HAP-1 (cell line): ENCODE results near the gene RASA2.

ENCODE experiments used
- DNase-seq, 2 experiments: peaks; one replicate each; pipeline ENCODE4 v3.0.0-alpha.2; 2016 to 2020; ENCODE audit warnings: low spot score in 2 of 2
- H3K27me3 ChIP-seq: fragments of 250-450 bp; sonication (Bioruptor Pico); 2 replicates; pipeline ENCODE4 v1.5.1; 2020; ENCODE audit warnings: low read depth, mild to moderate bottlenecking, moderate library complexity
- H3K36me3 ChIP-seq: fragments of 250-450 bp; sonication (Bioruptor Pico); replicated peaks from 2 replicates; pipeline ENCODE4 v1.5.1; 2020; ENCODE audit warnings: mild to moderate bottlenecking
- H3K4me1 ChIP-seq: fragments of 250-450 bp; sonication (Bioruptor Pico); 2 replicates; pipeline ENCODE4 v1.5.1; 2020; ENCODE audit warnings: mild to moderate bottlenecking
- H3K4me3 ChIP-seq: fragments of 250-450 bp; sonication (Bioruptor Pico); 2 replicates; pipeline ENCODE4 v1.5.1; 2020; ENCODE audit warnings: mild to moderate bottlenecking, moderate library complexity
- H3K9me3 ChIP-seq: fragments of 250-450 bp; sonication (Bioruptor Pico); 2 replicates; pipeline ENCODE4 v1.5.1; 2020; ENCODE audit warnings: mild to moderate bottlenecking, moderate library complexity
- in situ Hi-C: fragments of 300-500 bp; cut with MboI; formaldehyde crosslinking; loops from 3 replicates; pipeline ENCODE4 v1.14.3; 2020; ENCODE audit warnings: low sequenced_read_pairs, inconsistent platforms, mixed read lengths

The RASA2 gene

DNA sequence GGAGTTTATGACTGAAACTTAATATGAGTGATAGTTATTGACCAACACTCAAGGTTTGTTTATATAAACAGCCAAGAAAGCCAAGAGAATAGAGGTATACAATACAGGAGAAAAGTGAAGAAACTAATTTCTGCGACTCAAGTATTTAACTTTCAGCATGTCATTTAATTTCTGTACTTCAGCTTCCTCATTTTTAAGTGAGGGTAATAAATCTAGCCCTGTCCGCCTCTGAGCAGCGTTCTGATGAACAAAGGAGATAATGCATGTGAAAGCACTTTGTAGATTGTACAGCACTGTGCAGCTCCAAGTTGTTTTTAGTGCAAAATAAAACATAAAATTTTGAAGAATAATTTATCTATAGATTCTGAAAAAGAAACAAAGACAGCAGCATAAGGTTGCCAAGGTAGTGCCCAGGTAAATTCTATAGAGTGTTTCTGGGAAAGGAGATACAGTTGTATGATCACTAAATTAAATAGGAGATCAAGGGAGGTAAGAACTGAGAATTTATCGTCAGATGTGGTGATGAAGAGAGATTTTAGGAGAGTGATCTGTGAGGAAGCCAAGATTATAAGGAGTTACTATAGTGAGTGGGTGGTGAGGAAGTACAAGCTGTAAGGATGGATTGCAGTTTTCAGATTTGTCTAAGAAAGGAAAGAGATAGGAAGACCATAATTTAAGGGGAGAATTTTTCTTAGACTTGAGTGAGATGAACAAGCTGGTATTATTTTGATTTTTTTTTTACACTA is 71.3 kb downstream of the RASA2 start:
- in situ Hi-C loops: loop anchor here (5.0 to 25.0 kb wide), 2 partner anchors 96 to 246 kb away; no protein-coding TSS in a partner anchor
- no peaks in the 10 kb centered on the region for H3K9me3 ChIP-seq
- H3K27me3 ChIP-seq: no peaks in the 10 kb centered on the region
- peaks cover 8% of the 10 kb centered on the region for H3K36me3 ChIP-seq
- no peak for DNase-seq
- peaks cover 11% of the 10 kb centered on the region for H3K4me1 ChIP-seq
- H3K4me3 ChIP-seq: no peak overlapping the region

DNA sequence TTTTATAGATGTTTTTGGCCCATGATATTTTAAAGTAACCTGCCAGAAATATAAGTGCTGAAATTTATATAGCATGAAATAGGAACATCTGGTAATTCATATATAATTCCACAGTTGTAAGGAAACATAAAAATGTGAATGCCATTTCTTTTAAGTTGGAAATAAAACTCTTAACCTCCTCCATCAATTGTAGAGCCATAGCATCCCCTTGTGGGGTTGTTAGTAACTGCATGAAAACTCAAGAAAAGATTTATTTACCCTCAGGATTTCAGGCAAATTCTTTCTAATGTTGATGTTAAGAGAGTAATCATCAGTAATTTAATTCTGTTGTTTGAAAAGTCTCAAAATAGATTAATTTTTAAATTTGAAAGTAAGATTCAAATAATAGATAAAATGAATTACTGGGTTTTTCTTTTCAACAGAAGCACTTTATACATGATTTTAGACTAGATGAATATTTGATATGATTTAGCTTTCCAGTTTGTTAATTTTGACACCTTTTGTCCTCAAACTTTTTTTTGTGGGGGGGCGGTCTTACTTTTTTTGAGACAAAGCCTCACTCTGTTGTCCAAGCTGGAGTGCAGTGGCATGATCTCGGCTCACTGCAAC is 74.7 kb downstream of the RASA2 start:
- in situ Hi-C loops: loop anchor here (25.0 kb wide), 1 partner anchor 249 kb away; no protein-coding TSS in a partner anchor
- peaks cover 8% of the 10 kb centered on the region for H3K36me3 ChIP-seq
- H3K9me3 ChIP-seq: no peaks in the 10 kb centered on the region
- H3K27me3 ChIP-seq: no peaks in the 10 kb centered on the region
- no peak overlapping the region for H3K4me3 ChIP-seq
- peak; percentile 63 for DNase-seq
- H3K4me1 ChIP-seq: peaks cover 11% of the 10 kb centered on the region

DNA sequence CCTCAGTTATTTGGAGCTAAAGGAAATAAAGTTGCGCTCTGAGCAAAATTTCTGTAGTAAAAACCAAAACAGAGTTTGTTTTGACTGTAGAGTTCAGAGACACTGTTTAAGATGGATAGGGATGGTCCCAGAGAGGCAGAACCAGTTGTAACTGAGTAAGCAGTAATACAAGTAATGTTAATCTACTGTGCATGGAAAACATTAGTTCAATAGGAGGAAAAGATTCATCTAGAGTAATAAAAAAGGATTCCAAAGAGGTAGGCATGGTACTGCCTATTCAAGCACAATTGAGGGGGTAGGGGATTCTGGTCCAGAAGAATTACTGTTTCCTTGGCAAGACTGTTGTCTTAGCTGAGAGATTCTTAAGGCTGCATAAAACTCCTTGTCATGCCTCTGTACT is 77.4 kb downstream of the RASA2 start:
- no peak for DNase-seq
- Histone ChIP-seq H3K9me3 (no peaks in the 10 kb centered on the region), H3K4me3 (no peak overlapping the region), H3K36me3 (peaks cover 8% of the 10 kb centered on the region), H3K27me3 (no peaks in the 10 kb centered on the region), H3K4me1 (no peaks in the 10 kb centered on the region)
- in situ Hi-C loops: loop anchor here (25.0 kb wide), 1 partner anchor 252 kb away; no protein-coding TSS in a partner anchor

DNA sequence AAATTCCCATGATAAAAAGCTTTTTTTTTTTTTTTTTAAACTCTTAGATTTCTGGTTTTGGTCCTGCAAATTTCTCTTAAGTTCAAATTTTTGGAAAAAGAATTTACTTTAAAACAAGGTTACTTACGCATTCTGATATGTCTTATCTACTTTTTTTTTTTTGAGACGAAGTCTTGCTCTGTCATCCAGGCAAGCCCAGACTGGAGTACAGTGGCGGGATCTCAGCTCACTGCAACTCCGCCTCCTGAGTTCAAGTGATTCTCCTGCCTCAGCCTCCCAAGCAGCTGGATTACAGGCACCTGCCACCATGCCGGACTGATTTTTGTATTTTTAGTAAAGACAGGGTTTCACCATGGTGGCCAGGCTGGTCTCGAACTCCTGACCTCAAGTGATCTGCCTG is 83.2 kb downstream of the RASA2 start:
- in situ Hi-C loops: loop anchor here (25.0 kb wide), 1 partner anchor 258 kb away; no protein-coding TSS in a partner anchor
- Histone ChIP-seq H3K27me3 (no peaks in the 10 kb centered on the region), H3K9me3 (no peaks in the 10 kb centered on the region), H3K4me1 (no peaks in the 10 kb centered on the region), H3K36me3 (peaks cover 5% of the 10 kb centered on the region; the same call in 1 of the 2 replicates), H3K4me3 (no peak overlapping the region)
- no peak for DNase-seq

DNA sequence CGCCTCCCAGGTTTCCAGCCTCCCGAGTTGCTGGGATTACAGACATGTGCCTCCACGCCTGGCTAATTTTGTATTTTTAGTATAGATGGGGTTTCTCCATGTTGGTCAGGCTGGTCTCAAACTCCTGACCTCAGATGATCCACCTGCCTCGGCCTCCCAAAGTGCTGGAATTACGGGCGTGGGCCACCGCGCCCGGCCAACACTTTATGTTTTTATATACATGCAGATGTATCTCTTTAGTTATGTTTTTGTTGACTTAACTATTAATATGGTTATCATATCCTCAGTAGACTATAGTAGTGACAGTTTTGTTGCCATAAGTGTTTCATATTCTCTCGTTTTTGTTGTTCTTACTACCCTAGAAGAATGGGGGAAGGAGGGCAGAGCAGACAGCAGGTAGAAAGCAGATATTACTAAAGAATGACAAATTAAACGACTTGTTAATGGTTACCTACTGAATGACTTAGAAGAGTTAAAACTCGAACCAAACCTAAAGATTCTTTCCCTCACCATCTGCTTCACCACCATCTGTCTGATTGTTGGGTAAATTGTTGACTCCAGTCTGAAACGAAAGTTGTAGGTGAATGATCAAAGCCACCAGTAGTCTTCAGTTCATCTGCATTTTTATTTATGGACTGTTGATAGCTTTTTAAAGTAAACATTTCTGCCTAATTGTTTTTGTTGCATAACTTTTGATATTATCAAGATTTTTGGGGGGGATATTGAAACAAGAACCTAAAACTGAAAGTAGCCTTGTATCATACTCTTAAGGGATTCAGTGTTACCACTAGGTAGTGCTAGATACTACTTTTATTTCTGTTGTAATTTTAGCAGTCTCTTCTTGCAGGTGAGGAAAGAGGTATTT is 89.3 kb downstream of the RASA2 start:
- peaks cover 14% of the 10 kb centered on the region for H3K4me1 ChIP-seq
- H3K9me3 ChIP-seq: no peaks in the 10 kb centered on the region
- DNase-seq: peak in 1 of 2 experiments; percentile 24
- peaks cover 10% of the 10 kb centered on the region; the same call in 1 of the 2 replicates for H3K36me3 ChIP-seq
- in situ Hi-C loops: no loop called here
- H3K4me3 ChIP-seq: no peak overlapping the region
- H3K27me3 ChIP-seq: no peaks in the 10 kb centered on the region

DNA sequence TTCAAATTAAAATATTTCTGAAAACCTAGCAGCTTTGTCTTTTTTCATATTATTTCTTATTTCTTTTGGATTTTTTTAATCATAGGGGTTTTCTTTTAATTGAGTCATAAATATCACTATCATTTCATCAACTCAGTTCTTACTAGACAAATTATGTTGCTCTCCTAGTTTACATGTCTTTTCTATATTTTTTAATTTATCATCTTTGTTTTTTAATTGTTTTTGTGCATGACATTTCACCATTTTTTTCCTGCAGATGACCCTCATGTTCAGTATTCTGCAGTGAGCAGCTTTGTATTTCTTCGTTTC is 89.9 kb downstream of the RASA2 start:
- in situ Hi-C loops: no loop called here
- Histone ChIP-seq H3K4me1 (peaks cover 19% of the 10 kb centered on the region), H3K9me3 (no peaks in the 10 kb centered on the region), H3K36me3 (peaks cover 10% of the 10 kb centered on the region; the same call in 1 of the 2 replicates), H3K27me3 (no peaks in the 10 kb centered on the region), H3K4me3 (no peak overlapping the region)
- no peak for DNase-seq

DNA sequence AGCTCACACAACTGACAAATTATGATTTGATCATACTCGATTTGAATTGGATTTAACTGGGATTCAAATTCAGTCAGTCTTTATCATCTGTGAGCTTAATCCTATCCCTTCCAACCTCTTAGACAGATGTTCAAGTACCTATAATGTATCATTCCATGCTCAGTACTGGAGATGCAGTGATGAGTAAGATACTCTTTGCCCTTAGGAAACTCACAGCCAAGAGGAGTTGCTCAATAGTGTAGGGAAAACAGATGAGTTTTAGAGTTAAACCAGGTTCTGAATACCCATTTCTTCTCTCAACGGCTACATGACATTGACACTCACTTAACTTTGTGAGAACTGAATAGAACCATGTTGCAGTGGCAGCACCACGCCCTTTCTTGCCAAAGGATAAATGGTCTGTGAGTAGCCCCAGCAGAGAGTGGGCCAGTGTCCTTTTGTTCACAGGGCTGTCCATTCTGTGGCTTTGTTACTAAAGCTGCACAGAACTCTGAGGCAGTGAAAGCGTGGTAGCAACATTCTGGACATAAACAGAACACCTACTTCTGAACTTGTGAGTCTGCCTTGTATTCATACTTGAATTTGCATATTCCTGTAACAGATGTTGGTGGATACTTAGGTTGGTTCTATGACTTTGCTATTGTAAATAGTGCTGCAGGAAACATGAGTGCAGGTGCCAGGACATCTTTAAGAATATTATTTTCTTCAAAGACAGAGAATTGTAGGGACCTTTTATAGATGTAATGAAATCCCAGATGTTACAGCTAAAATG is 91.6 kb downstream of the RASA2 start:
- DNase-seq: peak in 1 of 2 experiments; percentile 19
- in situ Hi-C loops: no loop called here
- Histone ChIP-seq H3K27me3 (no peaks in the 10 kb centered on the region), H3K36me3 (peaks cover 6% of the 10 kb centered on the region), H3K4me3 (no peak overlapping the region), H3K4me1 (peaks cover 28% of the 10 kb centered on the region), H3K9me3 (no peaks in the 10 kb centered on the region)

DNA sequence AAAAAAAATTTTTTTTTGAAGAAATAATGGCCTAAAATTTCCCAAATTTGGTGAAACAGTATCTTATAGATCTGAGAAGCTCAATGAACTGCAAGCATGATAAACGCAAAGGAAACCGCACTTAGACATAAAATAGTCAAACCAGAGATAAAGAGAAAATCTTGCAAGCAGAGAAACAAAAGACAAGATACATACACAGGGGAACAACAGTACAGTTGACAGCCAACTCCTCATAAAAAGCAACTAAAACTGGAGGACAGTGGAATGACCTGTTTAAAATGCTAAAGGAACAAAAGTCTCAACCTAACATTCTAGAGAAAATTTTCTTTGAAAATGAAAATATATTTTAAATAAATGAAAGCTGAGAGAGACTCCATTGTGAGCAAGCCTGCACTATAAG is 107.5 kb downstream of the RASA2 start:
- no peaks in the 10 kb centered on the region for H3K4me1 ChIP-seq
- no peaks in the 10 kb centered on the region for H3K9me3 ChIP-seq
- in situ Hi-C loops: no loop called here
- no peak overlapping the region for H3K4me3 ChIP-seq
- peaks cover 14% of the 10 kb centered on the region for H3K36me3 ChIP-seq
- DNase-seq: no peak
- no peaks in the 10 kb centered on the region for H3K27me3 ChIP-seq

DNA sequence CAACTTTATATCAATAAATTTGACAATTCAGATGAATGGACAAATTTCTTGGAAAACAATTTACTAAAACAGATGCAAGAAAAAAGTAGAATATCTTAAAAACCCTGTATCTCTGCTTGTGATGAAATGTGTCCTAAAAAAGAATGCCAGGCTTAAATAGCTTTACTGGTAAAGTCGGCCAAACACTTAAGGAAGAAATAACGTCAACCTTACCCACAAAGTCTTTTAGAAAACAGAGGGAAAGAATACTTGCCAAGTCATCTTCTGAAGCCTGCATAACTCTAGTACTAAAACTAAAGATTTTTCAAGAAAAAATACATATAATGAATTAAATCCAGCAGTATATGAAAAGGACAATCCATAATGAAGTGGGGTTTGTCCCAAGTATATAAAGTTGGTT is 111.1 kb downstream of the RASA2 start:
- in situ Hi-C loops: no loop called here
- no peaks in the 10 kb centered on the region for H3K27me3 ChIP-seq
- DNase-seq: no peak
- no peak overlapping the region for H3K4me3 ChIP-seq
- H3K4me1 ChIP-seq: no peaks in the 10 kb centered on the region
- peaks cover 9% of the 10 kb centered on the region for H3K36me3 ChIP-seq
- H3K9me3 ChIP-seq: no peaks in the 10 kb centered on the region

DNA sequence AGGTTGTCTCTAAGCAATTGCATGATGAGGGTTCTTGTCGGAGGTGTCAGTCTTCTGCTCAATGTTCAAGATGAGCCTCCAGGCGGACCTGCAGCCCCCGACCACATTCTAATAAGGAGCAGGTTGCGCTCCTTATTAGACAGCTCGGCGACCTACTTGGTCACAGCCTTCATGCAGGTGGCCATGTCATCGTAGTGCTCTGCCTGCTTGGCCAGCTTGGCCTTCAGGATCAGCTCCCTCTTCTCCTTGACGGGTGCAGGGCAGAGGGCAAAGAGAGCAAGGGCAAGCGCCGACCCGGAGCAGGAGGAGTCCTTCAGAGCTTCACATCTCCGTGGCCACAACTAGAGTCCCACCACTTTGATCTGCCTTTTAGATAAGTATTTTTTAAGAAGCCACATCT is 113.5 kb downstream of the RASA2 start:
- no peak for DNase-seq
- Histone ChIP-seq H3K27me3 (no peaks in the 10 kb centered on the region), H3K4me3 (no peak overlapping the region), H3K9me3 (no peaks in the 10 kb centered on the region), H3K4me1 (no peaks in the 10 kb centered on the region), H3K36me3 (no peaks in the 10 kb centered on the region; the same call in 1 of the 2 replicates)
- in situ Hi-C loops: no loop called here

DNA sequence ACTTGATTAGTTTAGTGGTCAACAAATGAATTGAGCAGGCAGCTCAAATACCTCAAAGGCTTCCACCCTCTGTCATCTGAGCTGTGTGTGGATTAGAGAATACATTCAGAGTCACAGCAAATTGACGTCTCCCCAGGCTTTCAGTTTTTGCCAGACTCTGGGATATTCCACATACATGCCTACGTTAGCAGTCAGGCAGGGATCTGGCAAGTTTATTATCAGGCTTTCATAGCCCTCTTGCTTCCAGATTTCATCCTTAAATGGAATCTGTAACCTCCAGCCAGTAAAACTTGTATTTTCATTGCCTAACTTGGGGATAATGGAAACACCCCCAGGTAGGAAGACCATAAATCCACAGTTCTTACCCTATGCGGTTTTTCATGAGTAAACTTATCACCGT is 115.9 kb downstream of the RASA2 start:
- in situ Hi-C loops: no loop called here

DNA sequence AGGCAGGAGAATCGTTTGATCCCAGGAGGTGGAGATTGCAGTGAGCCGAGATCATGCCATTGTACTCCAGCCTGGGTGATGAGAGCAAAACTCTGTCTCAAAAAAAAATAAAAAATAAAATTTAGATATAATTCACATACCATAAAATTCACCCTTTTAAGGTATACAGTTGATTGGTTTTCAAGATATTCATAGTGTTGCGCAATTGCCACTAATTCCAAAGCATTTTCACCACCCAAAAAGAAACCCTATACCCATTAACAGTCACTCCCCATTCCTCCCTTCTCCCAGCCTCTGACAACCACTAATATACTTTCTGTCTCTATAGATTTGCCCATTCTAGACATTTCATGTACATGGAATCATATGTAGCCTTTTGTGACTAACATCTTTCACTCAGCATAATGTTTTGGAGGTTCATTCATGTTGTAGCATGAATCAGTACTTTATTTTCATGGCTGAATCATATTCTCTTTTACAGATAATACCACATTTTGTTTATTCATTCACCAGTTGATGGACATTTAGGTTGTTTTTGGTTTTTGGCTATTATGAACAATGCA is 116.7 kb downstream of the RASA2 start:
- Histone ChIP-seq H3K36me3 (no peaks in the 10 kb centered on the region; the same call in 1 of the 2 replicates), H3K4me3 (no peak overlapping the region), H3K4me1 (no peaks in the 10 kb centered on the region), H3K9me3 (no peaks in the 10 kb centered on the region), H3K27me3 (no peaks in the 10 kb centered on the region)
- DNase-seq: no peak
- in situ Hi-C loops: no loop called here

More for the DNA sequence above, 115.9 kb downstream of the RASA2 start:
- Histone ChIP-seq H3K4me1 (no peaks in the 10 kb centered on the region), H3K36me3 (no peaks in the 10 kb centered on the region), H3K27me3 (no peaks in the 10 kb centered on the region), H3K9me3 (no peaks in the 10 kb centered on the region), H3K4me3 (no peak overlapping the region)
- no peak for DNase-seq

DNA sequence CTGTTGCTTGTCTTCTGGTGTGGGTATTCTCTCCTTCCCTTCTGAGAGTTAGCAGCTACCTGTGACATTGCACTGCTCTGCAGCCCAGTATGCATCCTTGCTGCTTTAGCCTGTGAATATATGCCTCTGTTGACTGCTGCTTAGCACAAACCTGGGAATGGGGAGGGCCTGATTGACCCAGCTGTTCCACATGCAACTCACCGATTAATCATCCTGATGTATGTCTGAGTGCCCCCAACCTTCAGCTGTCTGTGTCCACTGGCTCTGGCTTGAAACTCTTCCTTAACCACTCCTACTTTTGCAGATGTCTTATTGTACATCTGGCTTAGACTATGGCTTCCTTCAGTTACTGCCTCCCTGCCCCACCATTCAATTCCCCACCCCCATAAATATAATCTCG is 119.1 kb downstream of the RASA2 start:
- no peak for DNase-seq
- in situ Hi-C loops: no loop called here
- no peaks in the 10 kb centered on the region for H3K4me1 ChIP-seq
- H3K27me3 ChIP-seq: no peaks in the 10 kb centered on the region
- H3K4me3 ChIP-seq: no peak overlapping the region
- H3K9me3 ChIP-seq: no peaks in the 10 kb centered on the region
- H3K36me3 ChIP-seq: peaks cover 2% of the 10 kb centered on the region; the same call in 1 of the 2 replicates
